ENCODE results near the gene XIST.
"Not testable (repeated sequence)": the region's sequence is repeated elsewhere in the genome, so short reads cannot be mapped to it uniquely, and the experiment has no call there.

Gene XIST

DNA sequence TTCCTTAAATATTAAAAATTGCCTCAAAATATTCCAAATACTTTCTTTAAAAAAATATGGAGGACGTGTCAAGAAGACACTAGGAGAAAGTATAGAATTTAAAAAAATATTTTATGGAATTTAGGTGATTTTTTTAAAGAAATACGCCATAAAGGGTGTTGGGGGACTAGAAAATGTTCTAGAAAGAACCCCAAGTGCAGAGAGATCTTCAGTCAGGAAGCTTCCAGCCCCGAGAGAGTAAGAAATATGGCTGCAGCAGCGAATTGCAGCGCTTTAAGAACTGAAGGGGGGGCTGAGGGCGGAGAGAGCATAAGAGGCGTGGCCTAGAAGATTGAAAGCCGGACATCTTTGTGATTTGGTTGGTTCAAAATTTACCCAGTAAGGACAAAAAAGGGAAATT lies at the start of gene XIST:
XIST (minus strand) TSS at position 248 of the 400 bp plus-strand sequence.
- peak; percentile 73 for DNase-seq

DNA sequence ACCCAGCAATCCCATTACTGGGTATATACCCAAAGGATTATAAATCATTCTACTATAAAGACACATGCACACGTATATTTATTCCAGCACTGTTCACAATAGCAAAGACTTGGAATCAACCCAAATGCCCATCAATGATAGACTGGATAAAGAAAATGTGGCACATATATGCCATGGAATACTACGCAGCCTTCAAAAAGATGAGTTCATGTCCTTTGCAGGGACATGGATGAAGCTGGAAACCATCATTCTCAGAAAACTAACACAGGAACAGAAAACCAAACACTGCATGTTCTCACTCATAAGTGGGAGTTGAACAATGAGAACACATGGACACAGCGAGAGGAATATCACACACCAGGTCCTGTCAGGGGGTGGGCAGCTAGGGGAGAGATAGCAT lies 45.8 kb upstream of the XIST start:
- not testable (repeated sequence) for DNase-seq

DNA sequence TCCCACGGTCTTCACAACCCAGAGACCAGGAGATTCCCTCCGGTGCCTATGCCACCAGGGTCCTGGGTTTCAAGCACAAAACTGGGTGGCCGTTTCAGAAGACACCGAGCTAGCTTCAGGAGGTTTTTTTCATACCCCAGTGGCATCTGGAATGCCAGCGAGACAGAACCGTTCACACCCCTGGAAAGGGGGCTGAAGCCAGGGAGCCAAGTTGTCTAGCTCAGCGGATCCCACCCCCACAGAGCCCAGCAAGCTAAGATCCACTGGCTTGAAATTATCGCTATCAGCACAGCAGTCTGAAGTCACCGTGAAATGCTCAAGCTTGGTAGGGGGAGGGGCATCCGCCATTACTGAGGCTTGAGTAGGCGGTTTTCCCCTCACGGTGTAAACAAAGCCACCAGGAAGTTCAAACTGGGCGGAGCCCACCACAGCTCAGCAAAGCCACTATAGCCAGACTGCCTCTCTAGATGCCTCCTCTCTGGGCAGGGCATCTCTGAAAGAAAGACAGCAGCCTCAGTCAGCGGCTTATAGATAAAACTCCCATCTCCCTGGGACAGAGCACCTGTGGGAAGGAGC lies 40.1 kb upstream of the XIST start:
- not testable (repeated sequence) for DNase-seq

DNA sequence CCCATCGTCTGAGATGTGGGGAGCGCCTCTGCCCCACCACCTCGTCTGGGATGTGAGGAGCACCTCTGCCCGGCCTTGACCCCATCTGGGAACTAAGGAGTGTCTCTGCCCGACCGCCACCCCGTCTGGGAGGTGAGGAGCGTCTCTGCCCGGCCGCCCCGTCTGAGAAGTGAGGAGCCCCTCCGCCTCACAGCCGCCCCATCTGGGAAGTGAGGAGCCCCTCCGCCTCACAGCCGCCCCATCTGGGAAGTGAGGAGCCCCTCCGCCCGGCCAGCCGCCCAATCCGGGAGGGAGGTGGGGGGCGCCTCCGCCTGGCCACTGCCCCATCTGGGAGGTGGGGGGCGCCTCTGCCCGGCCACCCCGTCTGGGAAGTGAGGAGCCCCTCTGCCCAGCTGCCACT lies 29.7 kb upstream of the XIST start:
- DNase-seq: not testable (repeated sequence)

DNA sequence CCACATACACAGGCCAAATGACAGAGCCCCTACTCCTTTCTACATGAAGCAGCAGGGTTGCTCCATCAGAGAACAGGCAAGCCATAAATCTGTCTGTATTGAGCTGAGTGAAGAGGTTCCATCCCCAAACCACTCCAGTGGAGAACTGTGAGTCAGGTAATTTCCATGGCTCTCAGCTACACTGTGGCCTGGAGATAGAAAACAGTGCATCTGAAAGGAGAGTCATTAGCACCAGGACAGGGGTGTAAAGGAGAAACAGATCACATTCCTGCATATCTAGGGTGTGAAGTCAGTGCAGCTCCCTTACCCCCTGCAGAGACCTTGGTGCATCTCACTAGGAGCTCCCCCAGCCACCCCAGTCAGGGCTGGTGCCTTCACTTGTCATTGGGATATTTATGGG lies 25.2 kb upstream of the XIST start:
- no peak for DNase-seq

DNA sequence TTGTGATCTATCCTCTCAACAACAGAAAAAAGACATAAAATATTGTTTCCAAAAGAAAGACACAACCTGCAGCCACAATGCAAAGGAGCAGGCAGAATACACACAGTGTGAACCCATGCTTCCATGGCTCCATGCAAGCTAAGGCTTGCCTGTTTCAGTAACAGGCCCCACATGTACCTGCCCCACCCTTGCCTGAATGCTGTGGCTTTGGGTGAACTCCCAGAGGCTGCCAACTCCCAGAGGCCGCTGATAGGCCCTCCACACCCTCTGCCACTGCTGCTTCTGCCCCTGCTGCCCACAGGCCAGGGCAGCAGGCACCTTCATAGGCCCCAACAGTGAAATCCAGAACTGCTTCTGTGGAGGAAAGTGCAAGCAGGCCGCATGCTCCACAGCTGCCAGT lies 24.4 kb upstream of the XIST start:
- no peak for DNase-seq

DNA sequence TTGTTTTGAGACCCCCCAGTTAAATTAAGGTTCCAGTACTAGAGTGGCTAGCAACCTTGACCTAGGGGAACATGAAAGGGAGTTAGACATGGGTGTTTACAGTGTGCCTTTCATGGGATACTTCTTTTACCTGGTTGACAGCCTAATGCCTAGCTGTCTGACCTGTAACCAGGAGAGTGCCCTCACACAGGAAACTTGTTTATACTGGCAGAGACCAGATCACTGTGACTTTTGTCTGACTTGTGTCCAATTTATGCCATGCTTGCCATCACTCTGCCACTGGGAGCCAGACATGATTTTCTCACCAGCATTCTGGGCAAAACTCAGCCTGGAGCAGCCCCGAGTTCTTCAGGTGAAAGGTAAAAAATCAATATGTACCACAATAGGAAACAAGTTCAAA lies 16.4 kb upstream of the XIST start:
- DNase-seq: no peak

DNA sequence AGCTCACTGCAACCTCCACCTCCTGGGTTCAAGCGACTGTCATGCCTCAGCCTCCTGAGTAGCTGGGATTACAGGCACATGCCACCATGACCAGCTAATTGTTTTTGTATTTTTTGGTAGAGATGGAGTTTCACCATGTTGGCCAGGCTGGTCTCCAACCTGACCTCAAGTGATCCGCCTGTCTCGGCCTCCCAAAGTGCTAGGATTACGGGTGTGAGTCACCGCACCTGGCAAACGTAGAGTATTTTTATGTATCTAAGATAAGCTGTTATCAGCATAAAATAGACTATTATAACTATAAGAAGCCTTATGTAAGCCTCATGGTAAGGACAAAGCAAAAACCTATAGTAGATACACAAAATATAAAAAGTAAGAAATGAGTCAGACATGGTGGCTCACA lies 14.6 kb upstream of the XIST start:
- no peak for DNase-seq

DNA sequence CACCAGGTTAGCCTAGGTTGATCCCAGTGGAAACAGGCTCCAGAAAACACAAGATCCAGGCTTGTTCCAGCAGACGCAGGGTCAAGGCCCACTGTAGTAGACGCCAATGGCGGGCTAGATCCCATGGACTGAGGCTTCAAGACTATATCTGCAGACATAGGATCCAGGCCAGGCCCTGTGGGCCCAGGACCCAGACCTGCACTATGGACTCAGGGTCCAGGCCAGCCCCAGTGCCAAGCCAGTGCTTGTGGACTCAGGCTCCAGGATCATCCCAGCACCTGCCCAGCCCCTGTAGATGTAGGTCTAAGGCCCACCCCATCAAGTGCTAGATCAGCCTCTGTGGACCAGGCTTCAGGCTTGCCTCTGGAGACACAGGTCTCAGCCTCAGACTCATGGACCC lies 11.3 kb upstream of the XIST start:
- no peak for DNase-seq

DNA sequence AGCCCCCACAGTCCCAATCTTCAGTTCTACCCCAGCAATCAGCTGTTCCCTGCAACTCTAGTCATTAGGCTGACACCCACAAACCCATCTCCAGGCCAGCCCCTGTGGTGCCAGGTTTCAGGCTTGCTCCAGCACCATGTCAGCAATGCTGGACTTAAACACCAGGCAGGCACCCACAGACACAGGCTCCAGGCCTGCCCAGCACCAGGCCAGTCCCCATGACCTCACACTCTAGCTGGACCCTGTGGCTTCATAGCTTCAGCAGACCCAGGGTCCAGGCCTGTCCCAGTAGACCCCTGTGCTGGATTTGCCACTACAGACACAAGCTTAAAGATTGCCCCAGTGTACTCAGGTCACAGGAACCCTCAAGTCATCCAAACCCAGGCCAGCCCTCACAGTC lies 10.8 kb upstream of the XIST start:
- no peak for DNase-seq

DNA sequence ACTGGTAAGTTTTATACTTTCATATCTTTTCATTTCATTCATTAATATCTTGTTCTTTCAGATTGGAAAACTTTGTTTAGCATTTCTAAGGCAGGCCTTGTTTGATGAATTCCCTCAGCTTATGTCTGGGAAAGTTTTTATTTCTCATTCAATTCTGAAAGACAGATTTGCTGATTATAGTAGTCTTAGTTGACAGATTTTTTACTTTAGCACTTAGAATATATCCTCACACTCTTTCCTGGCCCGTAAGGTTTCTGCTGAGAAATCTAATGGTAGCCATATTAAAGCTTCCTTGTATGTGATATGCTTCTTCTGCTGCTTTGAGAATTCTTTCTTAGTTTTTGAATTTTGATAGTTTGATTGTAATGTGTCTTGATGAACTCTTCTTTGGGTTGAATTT lies 7.1 kb upstream of the XIST start:
- DNase-seq: no peak

DNA sequence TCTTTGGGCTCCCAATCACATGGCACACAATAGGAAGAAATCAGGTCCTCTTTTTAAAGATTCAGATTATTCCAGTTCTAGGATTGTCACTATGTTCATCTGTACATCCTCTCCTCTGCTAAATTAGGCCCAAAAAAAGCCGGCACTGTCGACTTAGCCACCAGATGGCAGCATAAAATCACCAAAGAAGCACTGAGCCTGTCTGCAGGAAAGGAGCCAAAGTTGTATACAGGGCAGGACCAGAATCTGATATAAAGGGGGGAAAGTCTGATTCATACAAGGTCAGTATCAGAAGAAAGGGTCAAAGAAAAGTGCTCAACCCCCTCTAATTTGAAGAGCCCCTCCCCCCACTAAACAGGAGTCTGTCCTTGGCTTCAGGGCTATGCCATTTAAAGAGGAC lies 3.0 kb upstream of the XIST start:
- DNase-seq: peak; percentile 54

DNA sequence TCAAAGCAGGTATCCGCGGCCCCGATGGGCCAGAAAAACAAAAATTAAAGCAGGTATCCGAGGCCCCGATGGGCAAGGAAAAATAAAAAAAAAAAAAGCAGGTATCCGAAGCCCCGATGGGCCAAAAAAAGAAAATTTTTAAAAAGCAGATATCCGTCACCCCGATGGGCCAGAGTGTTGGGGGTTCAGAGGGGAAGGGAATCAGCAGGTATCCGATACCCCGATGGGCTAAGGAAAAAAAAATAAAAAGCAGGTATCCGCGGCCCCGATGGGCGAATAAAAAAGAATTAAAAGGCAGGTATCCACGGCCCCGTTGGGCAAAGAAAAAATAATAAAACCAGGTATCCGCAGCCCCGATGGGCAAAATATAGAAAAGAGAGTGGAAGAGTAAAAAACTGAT lies 492 bp downstream of the XIST start:
- no peak for DNase-seq

DNA sequence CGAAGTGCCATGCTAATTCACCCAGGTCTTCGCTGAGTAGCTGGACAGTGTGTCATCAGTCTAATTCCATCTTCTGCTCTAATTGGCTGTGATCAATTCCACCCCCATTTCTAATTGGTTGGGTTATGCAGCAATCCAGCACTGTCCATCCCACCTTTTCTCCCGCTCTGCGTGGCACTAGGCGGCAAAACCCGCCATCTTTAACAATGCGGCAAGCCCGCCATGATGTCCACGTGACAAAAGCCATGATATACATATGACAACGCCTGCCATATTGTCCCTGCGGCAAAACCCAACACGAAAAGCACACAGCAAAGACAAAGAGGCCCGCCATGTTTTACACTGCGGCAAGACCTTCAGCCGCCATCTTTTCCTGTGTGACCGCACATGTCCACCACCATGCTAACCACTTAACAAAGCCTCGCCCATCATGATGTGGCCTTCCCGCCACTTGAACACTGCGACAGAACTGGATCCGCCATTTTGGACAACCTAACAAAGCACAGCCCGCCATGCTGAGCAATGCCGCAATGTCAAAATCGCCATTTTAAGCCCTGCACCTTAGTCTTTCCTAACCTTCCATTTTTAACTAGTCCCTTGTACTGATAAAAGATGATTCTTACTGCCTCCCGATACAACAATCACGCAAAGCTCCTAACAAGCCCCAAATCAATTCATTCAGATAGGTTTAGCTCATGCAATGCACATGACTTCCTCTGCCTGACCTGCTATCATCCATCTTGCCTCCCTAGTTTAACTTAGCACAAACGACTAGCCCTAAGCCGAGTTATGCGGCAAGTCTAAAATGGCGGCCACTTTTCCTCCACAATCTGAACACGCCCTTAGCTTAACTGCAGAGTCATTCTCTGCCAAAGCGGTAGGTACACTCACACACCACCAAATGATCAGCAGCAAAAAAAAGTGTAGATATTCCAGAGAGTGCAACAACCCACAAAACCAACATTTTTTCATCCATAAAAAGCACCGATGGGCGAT lies 1.2 kb downstream of the XIST start:
- peak; percentile 91 for DNase-seq

DNA sequence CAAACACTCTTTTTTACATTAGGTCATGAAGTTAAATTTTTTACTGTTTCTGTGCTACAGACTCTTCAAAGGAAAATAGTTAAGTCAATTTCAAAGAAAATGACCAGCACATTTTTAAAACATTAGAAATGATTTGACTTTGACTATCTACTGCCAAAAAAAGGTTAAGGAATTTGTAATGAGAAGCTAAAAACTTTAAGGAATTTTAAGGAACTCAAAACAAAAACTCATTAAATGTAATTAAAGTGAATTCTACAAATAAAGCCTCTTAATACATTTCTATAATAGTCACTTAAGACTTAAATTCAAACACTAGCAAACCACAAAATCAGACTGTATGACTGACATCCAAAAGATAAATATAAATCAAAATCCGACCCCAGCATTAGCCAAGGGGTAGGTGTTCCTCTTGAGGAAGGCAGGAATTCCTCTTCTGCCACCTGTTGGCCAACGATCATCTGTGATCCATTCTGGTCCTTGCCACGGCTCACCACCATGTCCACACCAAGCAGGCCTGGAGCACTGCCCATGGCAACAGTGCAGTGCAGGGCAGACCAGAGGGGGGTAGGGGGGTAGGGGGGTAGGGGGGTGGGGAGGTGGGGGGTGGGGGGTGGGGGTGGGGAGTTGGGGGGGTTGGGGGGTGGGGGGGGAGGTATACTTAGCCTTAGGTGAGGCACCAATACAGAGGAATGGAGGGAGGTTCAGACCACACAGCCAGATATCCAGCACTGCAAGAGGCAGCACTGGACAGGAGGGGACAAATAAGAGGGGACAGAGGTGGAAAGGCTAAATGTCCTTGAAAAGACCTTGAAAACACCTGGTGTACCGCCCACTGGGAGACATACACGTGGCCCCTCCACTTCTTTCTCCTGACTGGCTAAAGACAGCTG lies 2.1 kb downstream of the XIST start:
- DNase-seq: no peak

DNA sequence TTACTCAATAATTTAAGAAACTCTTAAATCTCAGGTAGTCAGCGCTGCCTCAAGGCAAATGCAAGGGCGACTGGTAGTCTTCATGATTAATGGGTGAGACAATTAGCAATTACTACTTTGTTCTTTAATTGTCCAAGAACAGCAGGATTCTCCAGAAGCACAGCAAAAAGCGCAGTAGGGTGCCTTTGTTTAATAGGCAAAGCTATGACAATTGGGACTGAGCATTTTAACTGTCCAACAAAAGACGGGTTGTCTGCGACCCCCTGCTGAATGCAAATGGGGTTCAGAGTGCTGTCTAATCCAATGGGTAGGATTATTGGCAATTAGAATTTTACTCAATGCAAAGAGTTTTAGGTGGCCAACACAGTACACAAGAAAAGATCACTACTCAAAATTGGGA lies 3.4 kb downstream of the XIST start:
- no peak for DNase-seq

DNA sequence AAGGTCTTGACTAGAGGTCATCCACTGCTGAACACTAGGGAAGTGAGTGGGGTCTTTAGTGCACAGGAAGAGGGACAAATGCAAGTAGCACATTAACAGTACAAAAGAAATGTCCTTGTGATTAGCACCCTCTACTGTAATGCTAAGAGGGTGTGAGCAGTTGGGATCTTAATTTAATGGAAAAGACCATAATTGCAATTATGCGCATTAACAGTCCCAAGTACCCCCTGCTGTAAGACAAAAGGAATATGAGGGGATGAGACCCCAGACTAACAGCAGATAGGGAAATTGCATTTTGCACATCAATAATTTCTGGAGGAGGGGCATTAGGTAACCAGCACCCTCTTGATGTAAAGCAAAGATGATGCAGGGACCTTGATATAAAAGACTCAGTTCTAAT lies 4.5 kb downstream of the XIST start:
- DNase-seq: no peak

DNA sequence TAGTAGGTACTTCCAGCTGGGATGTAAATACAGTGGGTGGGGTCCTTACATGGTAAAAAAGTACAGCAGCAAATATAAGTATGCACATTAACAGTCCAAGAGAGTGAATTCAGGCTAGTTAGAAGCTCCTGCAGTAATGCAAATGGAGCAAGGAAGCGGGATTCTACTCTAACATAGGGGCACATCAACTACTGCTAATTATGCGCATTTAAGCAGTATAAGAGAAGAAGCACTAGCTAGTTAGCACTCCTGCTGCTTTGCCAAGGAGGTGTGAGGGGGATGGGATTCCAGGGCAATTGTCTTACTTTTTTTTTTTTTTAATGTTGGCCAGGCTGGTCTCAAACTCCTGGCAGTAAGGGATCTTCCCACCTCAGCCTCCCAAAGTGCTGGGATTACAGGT lies 5.4 kb downstream of the XIST start:
- DNase-seq: no peak

DNA sequence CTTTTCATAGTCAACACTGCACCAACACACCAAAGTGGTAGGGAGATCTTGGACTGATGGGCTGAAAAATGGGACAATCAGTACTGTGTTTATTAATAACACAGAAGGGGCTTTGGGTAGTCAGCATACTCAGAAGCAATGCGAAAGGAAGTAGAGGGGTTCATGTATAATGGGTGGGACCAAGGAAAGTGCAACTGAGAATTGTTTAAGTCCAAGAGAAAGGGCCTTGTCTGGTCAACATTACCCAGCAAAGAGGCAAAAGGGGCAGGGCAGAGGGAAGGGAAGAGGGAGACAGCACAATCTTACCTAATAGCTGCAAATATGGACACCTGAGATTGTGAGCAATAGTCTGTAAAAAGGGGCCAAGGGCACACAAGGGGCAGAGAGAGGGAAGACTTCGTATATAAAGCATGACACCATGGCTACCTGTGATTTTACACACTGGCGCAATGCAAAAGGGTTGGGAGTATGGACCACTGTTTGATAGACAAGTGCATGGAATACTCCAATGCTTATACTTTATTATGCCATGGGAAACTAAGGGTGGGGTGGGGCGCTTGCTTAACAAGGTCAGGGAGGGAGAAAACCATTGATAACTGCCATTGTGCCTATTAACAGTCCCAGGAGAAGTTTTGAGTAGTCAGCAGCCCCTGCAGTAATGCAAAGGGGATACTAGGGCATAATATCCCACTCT lies 9.8 kb downstream of the XIST start:
- no peak for DNase-seq

DNA sequence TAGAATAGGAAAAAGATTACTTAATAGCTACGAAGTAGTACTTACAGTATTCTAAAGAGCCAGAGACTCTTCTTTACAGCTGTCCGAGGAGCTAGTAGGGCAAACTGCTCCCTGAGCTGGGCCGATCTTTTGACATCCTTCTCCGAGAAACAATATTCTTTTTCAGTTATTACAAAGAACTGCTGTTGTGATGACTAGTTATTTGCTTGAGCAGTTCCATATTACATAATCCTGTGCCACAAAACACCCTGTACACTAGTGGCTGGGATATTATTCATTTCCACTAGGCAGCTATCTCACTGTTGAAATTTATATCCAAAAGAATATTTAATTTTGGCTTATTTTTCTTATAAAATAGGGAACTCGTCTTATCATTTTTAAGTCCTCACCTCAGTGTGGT lies 11.2 kb downstream of the XIST start:
- no peak for DNase-seq

DNA sequence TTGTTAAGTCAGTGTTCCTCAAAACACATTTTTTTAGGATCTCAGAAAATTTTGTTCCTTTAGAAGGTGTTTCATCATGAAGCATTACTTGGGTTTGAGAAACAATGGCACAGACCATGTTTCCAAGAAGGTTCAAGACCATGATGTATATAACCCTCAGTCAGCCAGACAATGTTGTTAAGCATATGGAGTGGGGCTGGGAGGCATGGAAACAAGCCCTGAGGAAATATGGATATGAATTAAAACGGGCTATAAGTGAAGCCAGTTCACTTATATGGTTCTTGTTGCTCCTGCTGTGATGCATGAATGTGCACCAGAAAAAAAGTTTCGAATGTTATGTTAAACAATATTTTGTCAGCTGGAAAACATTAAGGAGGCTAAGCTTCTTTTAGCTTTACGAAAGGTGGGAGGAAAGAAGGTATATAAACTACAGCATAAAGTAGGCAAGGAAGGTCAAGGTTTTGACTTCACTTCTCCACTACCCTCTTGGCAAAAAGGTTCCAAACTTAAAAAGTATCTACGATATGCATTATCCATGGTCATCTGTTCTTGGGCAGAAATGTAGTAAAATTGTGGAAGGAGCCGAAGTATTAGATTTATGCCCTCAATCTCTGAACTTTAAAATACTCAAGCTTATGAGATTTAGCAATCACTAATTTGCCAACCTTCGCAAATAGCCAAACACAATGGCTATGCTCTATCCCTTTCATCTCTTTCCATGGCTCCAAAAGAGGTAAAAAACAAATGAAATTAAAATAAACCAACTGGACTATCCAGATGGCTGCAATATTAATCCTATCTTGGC lies 12.2 kb downstream of the XIST start:
- DNase-seq: no peak

DNA sequence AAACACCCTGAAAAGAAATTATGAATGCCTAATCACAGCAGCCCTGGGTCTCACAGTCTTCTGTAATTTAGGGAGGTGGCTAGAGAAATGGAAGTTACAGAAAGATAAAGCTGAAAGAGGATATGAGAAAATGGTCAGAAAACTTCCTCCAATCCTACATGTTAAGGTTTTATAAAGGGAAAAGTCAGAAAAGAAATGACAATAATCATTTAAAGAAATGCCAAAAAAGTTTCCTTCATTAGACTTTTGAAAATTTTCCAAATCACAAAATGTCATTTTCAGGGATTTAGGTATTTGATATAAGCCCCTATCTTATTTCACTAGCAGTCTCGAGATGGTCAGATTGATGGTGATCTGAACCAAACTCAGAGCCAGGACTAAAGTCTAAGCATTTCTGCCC lies 13.4 kb downstream of the XIST start:
- no peak for DNase-seq

Data from GDM1 (cell line).